GM18519 (cell line): ENCODE measurements around the gene HOXA2.

ENCODE experiments used
- ATAC-seq: cut with Tn5 transposase; IDR thresholded peaks from one replicate; pipeline ENCODE4 v1.9.1; 2021; ENCODE audit warnings: mild to moderate bottlenecking, moderate library complexity; ENCODE audit not compliant: unreplicated experiment, low FRiP score

HOXA2 gene

GRCh38 chr7:27101171-27101956 is 1.1 kb downstream of the HOXA2 start:
- ATAC-seq: no peak

- ATAC-seq: no peak
Measured at GRCh38 chr7:27100694-27101170, 1.8 kb downstream of the HOXA2 start.

GRCh38 chr7:27099453-27100370 is 2.8 kb downstream of the HOXA2 start:
- ATAC-seq: no peak

- no peak for ATAC-seq
Measured at GRCh38 chr7:27098578-27099451, 3.7 kb downstream of the HOXA2 start.

- no peak for ATAC-seq
Measured at GRCh38 chr7:27097686-27098577, 4.6 kb downstream of the HOXA2 start.

- no peak for ATAC-seq
Measured at GRCh38 chr7:27096768-27097514, 5.5 kb downstream of the HOXA2 start.

- peak; percentile 87 for ATAC-seq
Measured at GRCh38 chr7:27095897-27096767, 6.4 kb downstream of the HOXA2 start, which contains the start of gene HOXA1. TSS of gene HOXA1 (minus strand) at chr7:27096000. CDS start at chr7:27095912, 88 bp downstream.

GRCh38 chr7:27095050-27095896 is 7.2 kb downstream of the HOXA2 start:
- no peak for ATAC-seq

- no peak for ATAC-seq
Measured at GRCh38 chr7:27094304-27095049, 8.0 kb downstream of the HOXA2 start.

GRCh38 chr7:27093184-27093895 is 9.1 kb downstream of the HOXA2 start:
- no peak for ATAC-seq

GRCh38 chr7:27092819-27093110 is 9.7 kb downstream of the HOXA2 start:
- ATAC-seq: no peak

GRCh38 chr7:27091941-27092818 is 10.3 kb downstream of the HOXA2 start:
- ATAC-seq: no peak

- no peak for ATAC-seq
Measured at GRCh38 chr7:27091105-27091504, 11.4 kb downstream of the HOXA2 start.

GRCh38 chr7:27088002-27088922 is 14.2 kb downstream of the HOXA2 start:
- ATAC-seq: no peak
